Activated CD4-positive, alpha-beta T cell treated with anti-CD3 and anti-CD28 coated beads for 48 hours (primary cell): Measurements from ENCODE around the gene LRRC38.
A peak's percentile ranks its signal among the peaks of the same experiment; 100 is the strongest.
"Not testable (repeated sequence)": the region's sequence is repeated elsewhere in the genome, so short reads cannot be mapped to it uniquely, and the experiment has no call there.

Experiments used
- DNase-seq: peaks from one replicate; pipeline ENCODE4 v3.0.0-alpha.2; 2020

Gene LRRC38, protein sequence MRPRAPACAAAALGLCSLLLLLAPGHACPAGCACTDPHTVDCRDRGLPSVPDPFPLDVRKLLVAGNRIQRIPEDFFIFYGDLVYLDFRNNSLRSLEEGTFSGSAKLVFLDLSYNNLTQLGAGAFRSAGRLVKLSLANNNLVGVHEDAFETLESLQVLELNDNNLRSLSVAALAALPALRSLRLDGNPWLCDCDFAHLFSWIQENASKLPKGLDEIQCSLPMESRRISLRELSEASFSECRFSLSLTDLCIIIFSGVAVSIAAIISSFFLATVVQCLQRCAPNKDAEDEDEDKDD

DNA sequence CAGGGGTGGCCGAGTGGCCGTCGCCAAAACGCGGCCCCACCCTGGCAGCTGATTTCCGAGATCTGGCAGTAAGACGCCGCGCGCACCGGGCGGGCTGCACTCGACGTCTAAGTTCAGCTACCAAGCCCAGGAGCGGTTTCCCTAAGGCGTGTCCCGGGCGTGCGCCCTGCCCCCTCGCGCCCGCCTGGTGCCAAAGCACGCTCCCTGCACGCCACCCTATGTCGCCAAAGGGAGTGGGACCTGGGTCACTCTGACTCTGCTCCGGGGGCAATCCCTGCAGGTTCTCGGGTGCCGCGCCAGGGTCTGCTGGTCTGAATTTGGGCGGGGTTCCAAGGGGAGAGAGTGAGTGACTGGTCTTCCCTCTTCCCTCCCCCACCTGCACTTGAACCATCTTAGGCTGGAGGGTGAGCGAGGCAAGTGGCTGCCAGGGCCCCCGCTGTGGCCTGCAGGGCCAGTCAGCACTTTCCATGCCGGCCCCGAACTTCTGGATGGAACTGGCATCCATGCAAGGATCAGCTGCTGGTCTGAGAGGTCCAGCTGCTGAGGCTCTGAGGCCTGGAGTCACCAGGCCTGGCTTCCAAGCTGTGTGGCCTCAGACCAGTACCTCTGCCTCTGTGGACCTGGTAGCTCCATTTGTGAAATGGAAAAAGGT, at the start of gene LRRC38:
Gene LRRC38, minus strand, starts transcription at position 109 of the 652 bp plus-strand sequence. CDS start 410 bp downstream, outside the sequence.
- peak; percentile 33 for DNase-seq

- not testable (repeated sequence) for DNase-seq
Measured at GRCh38 chr1:13562981-13563380, 49.2 kb upstream of the LRRC38 start.

DNA sequence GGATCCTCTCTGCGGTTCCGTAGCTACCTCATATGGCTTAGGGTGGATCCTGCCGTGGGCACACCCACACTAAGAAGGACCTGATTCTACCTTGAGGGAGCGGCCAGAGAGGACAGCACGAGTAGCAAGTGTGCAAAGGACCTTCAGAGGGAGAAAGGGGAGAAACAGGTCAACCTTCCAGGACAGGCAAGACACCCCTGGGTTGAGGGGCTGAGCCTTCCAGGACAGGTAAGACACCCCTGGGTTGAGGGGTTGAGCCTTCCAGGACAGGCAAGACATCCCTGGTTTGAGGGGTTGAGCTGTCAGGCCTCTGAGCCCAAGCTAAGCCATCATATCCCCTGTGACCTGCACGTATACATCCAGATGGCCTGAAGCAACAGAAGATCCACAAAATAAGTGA, 46.7 kb upstream of the LRRC38 start:
- DNase-seq = no peak

GRCh38 chr1:13556224-13556764, 42.5 kb upstream of the LRRC38 start:
- DNase-seq = no peak

DNA sequence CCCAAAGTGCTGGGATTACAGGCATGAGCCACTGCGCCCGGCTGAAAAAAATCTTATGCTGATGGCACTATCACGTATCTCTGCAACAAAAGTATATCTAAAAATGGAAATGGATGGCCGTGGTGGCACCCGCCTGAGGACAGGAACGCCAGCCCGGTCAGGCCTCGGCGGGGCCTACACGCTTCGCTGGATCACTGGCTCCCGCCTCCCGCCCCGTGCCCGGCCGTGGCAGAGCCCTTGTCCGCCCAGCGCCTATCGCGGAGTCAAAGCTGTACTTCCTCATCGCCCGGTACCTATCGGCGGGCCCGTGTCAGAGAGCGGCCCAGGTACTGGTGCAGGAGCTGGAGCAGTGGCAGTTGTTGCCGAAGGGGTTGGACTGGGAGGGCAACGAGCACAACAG, 41.0 kb upstream of the LRRC38 start:
- no peak for DNase-seq

- DNase-seq = no peak
Measured at GRCh38 chr1:13550663-13551062, 36.9 kb upstream of the LRRC38 start.

GRCh38 chr1:13549521-13549920, 35.7 kb upstream of the LRRC38 start:
- no peak for DNase-seq

GRCh38 chr1:13549021-13549420, 35.2 kb upstream of the LRRC38 start:
- no peak for DNase-seq

- no peak for DNase-seq
Measured at GRCh38 chr1:13548281-13548680, 34.5 kb upstream of the LRRC38 start.

DNA sequence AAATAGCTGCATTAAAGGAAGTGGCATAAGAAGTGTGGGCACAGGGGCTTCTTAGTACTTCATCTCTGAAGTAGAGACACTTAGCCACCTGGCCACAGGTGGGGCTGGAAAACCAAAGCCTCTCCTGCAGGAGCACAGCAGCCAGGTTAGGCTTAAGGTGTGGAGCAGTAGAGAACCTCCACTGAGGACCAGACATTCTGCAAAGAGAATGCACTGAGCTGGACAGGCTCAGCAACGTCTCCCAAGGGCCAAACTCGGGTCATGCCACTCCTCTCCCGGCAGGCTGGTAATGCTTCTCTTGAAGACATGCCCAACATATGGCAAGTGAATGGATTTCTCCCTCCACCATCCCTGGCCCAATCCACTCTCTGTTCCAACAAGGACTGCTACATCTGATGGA, 33.0 kb upstream of the LRRC38 start:
- no peak for DNase-seq

DNA sequence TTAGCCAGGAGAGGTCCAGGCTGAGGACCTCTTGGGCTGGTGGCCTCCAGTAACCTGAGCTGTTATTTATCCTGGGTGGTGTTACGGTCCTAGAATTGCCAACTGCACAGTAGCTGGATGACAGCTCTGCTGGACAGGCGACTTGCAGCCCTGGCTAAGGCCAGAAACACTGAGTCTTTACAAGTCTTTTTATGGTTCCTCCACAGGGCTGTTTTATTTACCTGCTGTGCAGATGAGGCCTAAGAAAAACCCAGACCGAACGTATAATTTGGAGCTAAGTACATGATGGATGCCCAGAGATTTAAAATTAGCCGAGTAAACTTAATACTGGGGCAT, 30.4 kb upstream of the LRRC38 start:
- no peak for DNase-seq

GRCh38 chr1:13543451-13544220, 29.8 kb upstream of the LRRC38 start:
- DNase-seq = no peak

DNA sequence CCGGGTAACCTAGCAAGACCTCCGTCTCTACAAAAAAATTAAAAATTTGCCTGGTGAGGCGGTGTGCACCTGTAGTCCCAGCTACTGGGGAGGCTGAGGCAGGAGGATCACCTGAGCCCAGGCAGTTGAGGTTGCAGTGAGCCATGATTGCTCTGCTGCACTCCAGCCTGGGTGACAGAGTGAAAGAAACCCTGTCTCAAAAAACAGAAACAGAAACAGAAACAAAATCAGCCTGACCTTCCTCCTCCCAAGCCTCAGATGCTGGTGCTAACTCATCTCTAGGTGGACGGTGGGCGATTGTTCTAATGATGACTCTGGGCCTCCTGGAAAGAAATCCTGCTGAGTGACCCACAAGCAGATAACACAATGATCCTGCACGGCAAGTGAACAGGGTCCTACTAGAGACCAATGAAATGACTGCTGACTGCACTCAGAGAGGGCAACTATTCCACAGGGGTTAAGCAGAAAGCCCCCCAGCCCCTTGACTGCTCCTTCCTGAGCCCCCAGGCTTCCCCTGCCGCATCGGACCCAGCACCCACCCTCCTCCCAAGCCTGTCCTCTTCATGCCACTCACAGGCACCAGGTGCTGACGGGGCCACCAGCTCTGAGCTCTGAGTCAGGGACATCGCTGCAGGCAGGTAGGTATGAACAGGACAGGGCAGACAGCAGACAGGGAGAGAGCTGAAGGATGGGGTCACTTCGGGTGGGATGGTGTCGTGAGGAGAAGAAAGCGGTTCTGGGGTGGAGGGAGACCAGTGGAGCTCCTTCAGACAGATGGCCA, 27.8 kb upstream of the LRRC38 start:
- DNase-seq = no peak

DNA sequence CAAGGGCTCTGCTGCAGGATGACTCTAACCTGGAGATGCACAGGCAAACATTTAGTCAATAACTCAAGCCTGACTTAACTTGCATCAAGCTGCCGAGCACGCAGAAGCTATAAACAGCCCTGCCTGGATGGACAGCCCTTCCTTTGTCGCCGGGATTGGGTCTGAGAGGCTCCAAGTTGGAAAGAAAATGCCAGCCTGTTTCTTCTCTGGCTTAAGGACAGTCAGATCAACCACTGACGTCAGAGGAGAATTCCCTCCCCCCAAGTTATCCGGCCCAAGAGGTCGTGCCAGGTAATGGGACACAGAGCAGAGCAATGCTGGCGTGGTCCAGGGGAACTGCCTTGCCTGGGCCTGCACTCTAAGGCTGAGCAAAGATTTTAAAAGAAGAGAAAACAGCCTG, 27.1 kb upstream of the LRRC38 start:
- DNase-seq = no peak

DNA sequence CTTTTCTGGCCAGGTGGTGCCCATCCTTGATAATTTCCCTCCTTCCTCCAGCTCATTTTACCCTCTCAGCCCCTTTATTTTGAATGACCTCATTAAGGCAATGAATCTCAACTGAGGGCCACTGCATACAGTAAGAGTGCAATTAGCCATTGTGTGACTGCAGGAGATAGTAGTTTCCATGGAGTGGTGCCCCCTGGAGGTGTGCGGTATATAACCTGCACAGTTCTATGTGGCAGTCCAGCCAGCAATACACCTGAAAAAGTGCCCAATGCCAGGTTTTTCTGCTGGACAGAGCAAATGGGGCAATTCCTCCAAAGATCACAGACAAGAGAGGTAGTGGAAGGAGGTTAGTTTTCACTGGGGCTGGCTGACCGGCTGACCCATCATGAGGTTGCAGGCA, 25.9 kb upstream of the LRRC38 start:
- DNase-seq = no peak

DNA sequence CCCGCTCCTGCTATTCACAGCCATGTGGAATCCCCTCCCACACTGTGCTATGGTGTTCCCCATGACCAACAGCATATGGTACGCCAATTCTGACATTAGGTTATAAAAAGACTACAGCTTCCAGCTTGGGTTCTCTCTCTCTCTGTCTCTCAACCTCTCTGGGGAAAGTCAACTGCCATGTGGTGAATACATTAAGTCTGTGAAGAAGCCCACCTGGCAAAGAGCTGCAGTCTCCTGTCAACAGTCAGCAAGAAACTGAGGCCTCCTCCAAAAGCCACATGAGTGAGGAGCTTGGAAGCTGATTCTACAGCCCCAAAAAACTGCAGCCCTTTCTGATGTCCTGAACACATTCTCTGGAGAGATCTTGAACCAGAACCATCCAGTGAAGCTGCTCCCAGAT, 25.0 kb upstream of the LRRC38 start:
- no peak for DNase-seq

DNA sequence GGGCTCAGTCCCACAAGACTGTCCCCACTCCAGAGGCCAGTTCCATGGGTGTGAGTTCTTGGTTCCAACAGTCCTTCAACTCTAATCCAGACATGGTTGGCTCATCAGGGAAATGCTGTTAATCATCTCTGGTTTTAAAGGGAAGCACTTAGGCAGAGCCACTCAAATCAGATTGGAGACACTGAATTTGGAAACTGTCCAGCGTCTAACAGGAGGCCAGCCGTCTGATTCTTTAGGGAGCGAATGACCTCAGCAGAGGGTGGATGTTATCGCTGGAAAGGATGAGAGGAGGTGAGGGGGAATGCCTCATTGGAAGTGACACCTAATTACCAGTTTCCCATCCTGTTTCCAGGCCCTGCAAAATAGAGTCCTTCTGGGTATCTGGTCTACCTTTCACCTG, 22.8 kb upstream of the LRRC38 start:
- DNase-seq = no peak

DNA sequence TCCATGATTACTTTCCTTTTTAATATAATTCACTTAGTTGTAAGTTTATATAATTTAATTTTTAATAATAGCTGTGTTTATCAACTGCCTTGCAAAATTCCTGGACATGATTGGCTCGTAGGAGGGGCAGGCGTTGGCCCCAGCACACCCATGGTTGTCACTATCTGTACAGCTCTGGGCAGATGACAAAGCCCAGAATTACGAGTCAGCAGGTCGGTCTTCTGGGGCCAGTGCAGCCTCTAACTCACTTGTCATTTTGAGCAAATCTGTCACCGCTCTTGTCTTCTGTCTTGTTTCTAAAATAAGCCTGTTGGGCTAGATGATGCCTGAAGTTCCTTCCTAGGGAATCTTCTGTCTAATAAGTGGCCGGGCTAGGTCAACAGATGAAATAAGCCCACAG, 21.4 kb upstream of the LRRC38 start:
- no peak for DNase-seq

- DNase-seq = no peak
Measured at GRCh38 chr1:13528320-13528719, 14.5 kb upstream of the LRRC38 start.

DNA sequence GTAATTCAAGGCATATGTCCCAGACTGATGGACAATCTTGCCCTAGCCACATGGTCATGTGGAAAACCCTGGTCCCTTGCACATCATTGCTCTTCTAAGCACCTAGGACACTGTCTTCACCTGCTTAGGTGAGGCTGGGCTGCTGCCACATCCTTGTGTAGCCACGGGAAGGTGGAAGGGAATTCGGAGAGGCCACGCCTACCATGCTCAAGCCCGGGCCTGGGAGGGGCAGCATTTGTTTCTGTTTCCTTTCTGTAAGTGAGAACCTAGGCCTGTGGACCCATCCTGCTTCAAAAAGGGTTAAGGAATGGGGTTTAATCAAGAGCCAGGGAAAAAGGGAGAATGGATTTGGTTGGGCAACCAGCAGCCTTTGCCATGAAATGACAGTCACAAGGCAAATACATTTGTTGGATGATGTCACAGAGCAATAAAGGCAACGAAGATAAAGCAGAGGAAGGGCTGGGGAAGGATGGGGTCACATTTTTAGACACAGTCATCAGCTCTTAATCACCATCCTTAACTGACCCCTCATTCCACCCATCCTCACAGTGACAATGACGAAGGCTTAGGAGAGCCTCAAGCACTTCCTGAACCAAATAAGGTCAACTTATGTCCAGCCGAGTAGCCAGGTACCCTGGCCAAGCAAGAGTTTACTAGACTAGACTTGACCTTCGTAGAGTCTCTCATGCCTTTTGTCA, 10.1 kb upstream of the LRRC38 start:
- DNase-seq = no peak

DNA sequence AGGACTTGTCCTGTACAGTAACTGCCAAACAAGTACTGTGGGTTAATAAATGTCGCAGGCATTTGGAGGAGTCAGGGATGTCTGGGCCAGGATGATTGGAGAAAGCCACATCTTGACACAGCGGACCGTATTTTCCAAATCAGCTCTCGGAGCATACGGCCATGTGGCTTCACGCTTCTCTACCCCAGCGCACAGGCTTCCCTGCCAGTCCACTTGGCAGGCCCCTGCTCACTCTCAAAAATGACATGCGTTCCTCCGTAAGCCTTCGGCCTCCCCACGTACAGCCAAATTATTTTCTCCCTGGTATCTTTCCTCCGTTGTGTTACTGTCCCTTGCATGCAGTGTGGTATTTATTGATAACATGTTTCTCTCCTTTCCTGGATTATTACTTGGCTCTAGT, 7.2 kb upstream of the LRRC38 start:
- no peak for DNase-seq

- peak; percentile 47 for DNase-seq
Measured at GRCh38 chr1:13517193-13517812, 3.5 kb upstream of the LRRC38 start.
